H1 (cell line): ENCODE data around the gene NFIC. TPM values are rescaled to one million over a fixed set of nuclear protein-coding genes. Genes with fewer than 3 reads are reported as not detected.

ENCODE experiments used
- E2F6 ChIP-seq: IDR thresholded peaks from 2 replicates; pipeline ENCODE4 v1.6.1; 2012; ENCODE audit warnings: inconsistent platforms
- EP300 ChIP-seq, 2 experiments: IDR thresholded peaks; 1 replicate in 1 of 2; 2 replicates in 1 of 2; pipeline ENCODE4 v1.6.1; 2011 to 2012; ENCODE audit warnings: low read depth in 2 of 2, low read length in 2 of 2, mild to moderate bottlenecking in 2 of 2, borderline replicate concordance in 1 of 2, inconsistent platforms in 1 of 2, moderate library complexity in 1 of 2
- RFX5 ChIP-seq: IDR thresholded peaks from 2 replicates; pipeline ENCODE4 v1.6.1; 2011; ENCODE audit warnings: low read depth, low read length, improper control_type of control experiment, borderline replicate concordance
- SP1 ChIP-seq: IDR thresholded peaks from 2 replicates; pipeline ENCODE4 v1.6.1; 2011; ENCODE audit warnings: low read depth, low read length
- TAF7 ChIP-seq: optimal IDR thresholded peaks from 2 replicates; pipeline ENCODE3; 2011; ENCODE audit warnings: low read depth, mild to moderate bottlenecking, inconsistent platforms, low read length, moderate library complexity, borderline replicate concordance
- USF2 ChIP-seq: IDR thresholded peaks from 2 replicates; pipeline ENCODE4 v1.6.1; 2011; ENCODE audit warnings: low read length, improper control_type of control experiment
- polyA plus RNA-seq, 7 experiments: library from polyadenylated mRNA; depleted of rRNA in 3 of 7; stranded (reverse) in 5 of 7; unstranded in 2 of 7; fragments of >200 nt in 5 of 7; fragments of 200-250 nt in 2 of 7; gene quantifications; 1 replicate in 5 of 7; 2 replicates in 1 of 7; 4 replicates in 1 of 7; pipeline versions ENCODE4 v1.2.1 to v1.2.3, GENCODE V29; 2011 to 2013; ENCODE audit warnings: missing spikeins in 2 of 7, mixed read lengths in 2 of 7
- total RNA-seq: library from RNA; stranded (reverse); fragmentation: NEBNext Ultra II Directional; extraction: Animal tissue kit (Norgen Biotek cat#: 25700); gene quantifications from 2 replicates; pipeline ENCODE4 v1.2.1, GENCODE V29; 2021

The NFIC gene
- total and polyA plus RNA-seq, 2 of the 8 experiments (the other 6 are each of a cell fraction or from before 2014, with no cell fraction given) = 0.56 to 3.2 TPM

DNA sequence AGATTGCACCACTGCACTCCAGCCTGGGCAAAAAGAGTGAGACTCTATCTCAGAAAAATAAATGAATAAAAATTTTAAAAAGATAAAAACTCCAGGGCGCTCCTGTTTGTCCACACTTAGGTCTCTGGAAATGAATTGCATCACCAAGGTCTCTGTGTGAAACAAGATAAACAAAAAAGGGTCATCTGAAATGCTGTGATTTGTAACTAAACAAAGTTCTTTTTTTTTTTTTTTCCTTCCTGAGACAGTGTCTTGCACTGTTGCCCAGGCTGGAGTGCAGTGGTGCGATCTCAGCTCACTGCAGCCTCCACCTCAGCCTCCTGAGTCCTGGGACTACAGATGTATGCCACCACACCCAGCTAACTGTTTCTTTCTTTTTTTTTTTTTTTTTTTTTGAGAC is 151.3 kb downstream of the NFIC start (continued):
- TF ChIP-seq E2F6 (no peak), TAF7 (no peak), RFX5 (no peak), SP1 (no peak), USF2 (no peak), EP300 (IDR thresholded peaks at IDR 0.05; ENCODE audit: borderline replicate concordance in 1 of 2, low read depth in 2 of 2, low read length in 2 of 2) (no peak)
